ENCODE measurements around the gene TLE5. TPM values are rescaled to one million over a fixed set of nuclear protein-coding genes. Genes with fewer than 3 reads are reported as not detected.

The TLE5 gene
- total and polyA plus RNA-seq, 2 of the 4 experiments (the other 2 are of a cell fraction) = 119 to 407 TPM

DNA sequence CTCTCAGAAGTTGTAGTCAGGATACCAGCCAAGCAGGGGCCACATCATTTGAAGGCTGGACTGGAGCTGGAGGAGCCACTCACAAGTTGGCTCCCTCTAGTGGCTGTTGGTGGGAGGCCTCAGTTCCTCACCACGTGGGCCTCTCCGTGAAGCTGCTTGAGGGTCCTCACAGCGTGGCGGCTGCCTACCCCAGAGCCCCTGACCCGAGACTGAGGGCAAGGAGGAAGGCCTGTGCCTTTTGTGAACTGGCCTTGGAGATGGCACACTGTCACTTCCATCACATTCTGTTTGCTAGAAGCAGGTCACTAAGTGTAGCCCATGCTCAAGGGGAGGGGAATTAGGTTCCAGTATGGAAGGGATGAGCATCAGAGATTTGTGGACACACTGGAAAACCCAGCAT is 46.5 kb upstream of the TLE5 start:
- ChIA-PET POLR2A (ENCODE audit: unreplicated experiment) (interaction anchor here (1.0 kb wide), 1 partner anchor 12 kb away, joined by 4 read pairs; no protein-coding TSS in a partner anchor), CTCF (interaction anchor here (0.6 to 1.4 kb wide), 3 partner anchors 20 to 158 kb away, joined by 3 to 6 read pairs (median 3); no protein-coding TSS in a partner anchor)
- no peaks in the 10 kb centered on the region for H3K9me3 ChIP-seq (ENCODE audit: control insufficient read depth, insufficient read depth, low read length)
- no peak overlapping the region for H3K18ac ChIP-seq (ENCODE audit: low read depth, low read length)
- H3K27ac ChIP-seq (ENCODE audit: insufficient read depth, low read length) = no peak overlapping the region
- peak overlapping the region; percentile 87 for H2AK9ac ChIP-seq (replicated peaks; ENCODE audit: low read depth, low read length, poor library complexity)
- dilution Hi-C loops (cut with HindIII; ENCODE audit: low sequenced_read_pairs, unreplicated experiment) = no loop called here
- no peak overlapping the region for H3K9ac ChIP-seq (ENCODE audit: low read depth, low read length)
- no peak overlapping the region for H4K91ac ChIP-seq (ENCODE audit: insufficient read depth, low read depth, low read length)
- H4K8ac ChIP-seq (ENCODE audit: low read depth in 2 of 2, low read length in 2 of 2) = no peak overlapping the region
- peak overlapping the region; percentile 67 for H2AFZ ChIP-seq (replicated peaks; ENCODE audit: low read length, poor library complexity)
- no peaks in the 10 kb centered on the region for H3K4me1 ChIP-seq (ENCODE audit: control insufficient read depth, insufficient read depth, low read length)
- no peak overlapping the region for H3K14ac ChIP-seq (replicated peaks; ENCODE audit: low read depth, low read length)
- H3K4me3 ChIP-seq (ENCODE audit: insufficient read depth, low read depth, low read length) = no peak overlapping the region
- intact Hi-C loops (cut with micrococcal nuclease) = no loop called here
- H2BK120ac ChIP-seq (ENCODE audit: low read depth, low read length) = no peak overlapping the region
- H3K79me1 ChIP-seq (ENCODE audit: low read depth in 1 of 2, low read length in 2 of 2) = peaks cover 6 to 88% of the 10 kb centered on the region in 2 experiments
- in situ Hi-C loops (cut with MboI; ENCODE audit: low sequenced_read_pairs) = no loop called here
- no peak overlapping the region for H2BK15ac ChIP-seq (ENCODE audit: low read depth, low read length)
- WGBS, 2 experiments (ENCODE audit: extremely low coverage in 2 of 2, insufficient read length in 1 of 2) = 80% methylated on average over 1 of the region's 5 CpGs; no CpG with 5 or more reads in 1 of the 2 experiments
- H3K4ac ChIP-seq (ENCODE audit: low read depth, low read length) = no peak overlapping the region
- no peak overlapping the region for H2BK20ac ChIP-seq (ENCODE audit: low read depth, low read length)
- peaks cover 87% of the 10 kb centered on the region for H4K20me1 ChIP-seq (ENCODE audit: insufficient read depth, low read length)
- no peak overlapping the region for H3K4me2 ChIP-seq (ENCODE audit: low read depth, low read length)
- H3K36me3 ChIP-seq (ENCODE audit: control insufficient read depth, insufficient read depth, low read length) = peaks cover 7% of the 10 kb centered on the region
- no peak overlapping the region for H2BK5ac ChIP-seq (ENCODE audit: low read depth, low read length, poor library complexity, severe bottlenecking)
- peaks cover 6% of the 10 kb centered on the region for H3K9me1 ChIP-seq (ENCODE audit: insufficient read depth, low read length)
- H3K56ac ChIP-seq (ENCODE audit: extremely low read depth, insufficient read depth, low read length) = no peak overlapping the region
- no peak overlapping the region for H3K23ac ChIP-seq (ENCODE audit: low read depth, low read length)
- no peak overlapping the region for H4K5ac ChIP-seq (ENCODE audit: low read depth, low read length)
- BruUV-seq (replicated peaks) = no TSS peak
- H2AK5ac ChIP-seq (ENCODE audit: low read depth, low read length) = peak overlapping the region; percentile 87
- peak; percentile 50 for DNase-seq
- peak; percentile 82 for ATAC-seq (ENCODE audit: low read depth)
- no peaks in the 10 kb centered on the region for H3K27me3 ChIP-seq (ENCODE audit: control insufficient read depth, insufficient read depth, low read length)
- TF ChIP-seq BHLHE40 (IDR thresholded peaks at IDR 0.05; ENCODE audit: low read depth, low read length) (no peak), MXI1 (IDR thresholded peaks at IDR 0.05; ENCODE audit: borderline replicate concordance, low read depth, low read length) (0 out of 2 replicates have a peak, but pooled peaks have one; percentile 43), RFX5 (IDR thresholded peaks at IDR 0.05; ENCODE audit: low read depth, low read length) (no peak), NFE2L2 (IDR thresholded peaks at IDR 0.05; ENCODE audit: low read depth, low read length) (no peak), RAD21 (IDR thresholded peaks at IDR 0.05; ENCODE audit: low read length) (peak; percentile 59), SMC3 (IDR thresholded peaks at IDR 0.05; ENCODE audit: low read depth, low read length) (peak; percentile 62), POLR2A (IDR thresholded peaks at IDR 0.05; ENCODE audit: low read depth, low read length) (no peak), FOS (IDR thresholded peaks at IDR 0.05; ENCODE audit: low read depth, low read length) (no peak), CEBPB (IDR thresholded peaks at IDR 0.05; ENCODE audit: low read depth, low read length) (no peak), MAFK (IDR thresholded peaks at IDR 0.05; ENCODE audit: low read depth, low read length) (no peak), RCOR1 (IDR thresholded peaks at IDR 0.05; ENCODE audit: insufficient replicate concordance, low read length) (no peak), MAZ (IDR thresholded peaks at IDR 0.05; ENCODE audit: borderline replicate concordance, low read depth, low read length) (no peak), CHD1 (IDR thresholded peaks at IDR 0.05; ENCODE audit: low read depth, low read length) (no peak)
- TF ChIP-seq, protein P1, sequence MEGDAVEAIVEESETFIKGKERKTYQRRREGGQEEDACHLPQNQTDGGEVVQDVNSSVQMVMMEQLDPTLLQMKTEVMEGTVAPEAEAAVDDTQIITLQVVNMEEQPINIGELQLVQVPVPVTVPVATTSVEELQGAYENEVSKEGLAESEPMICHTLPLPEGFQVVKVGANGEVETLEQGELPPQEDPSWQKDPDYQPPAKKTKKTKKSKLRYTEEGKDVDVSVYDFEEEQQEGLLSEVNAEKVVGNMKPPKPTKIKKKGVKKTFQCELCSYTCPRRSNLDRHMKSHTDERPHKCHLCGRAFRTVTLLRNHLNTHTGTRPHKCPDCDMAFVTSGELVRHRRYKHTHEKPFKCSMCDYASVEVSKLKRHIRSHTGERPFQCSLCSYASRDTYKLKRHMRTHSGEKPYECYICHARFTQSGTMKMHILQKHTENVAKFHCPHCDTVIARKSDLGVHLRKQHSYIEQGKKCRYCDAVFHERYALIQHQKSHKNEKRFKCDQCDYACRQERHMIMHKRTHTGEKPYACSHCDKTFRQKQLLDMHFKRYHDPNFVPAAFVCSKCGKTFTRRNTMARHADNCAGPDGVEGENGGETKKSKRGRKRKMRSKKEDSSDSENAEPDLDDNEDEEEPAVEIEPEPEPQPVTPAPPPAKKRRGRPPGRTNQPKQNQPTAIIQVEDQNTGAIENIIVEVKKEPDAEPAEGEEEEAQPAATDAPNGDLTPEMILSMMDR (conservative IDR thresholded peaks at IDR 0.05; ENCODE audit: low read depth, low read length) = peak; percentile 72
- TF ChIP-seq, protein P2, sequence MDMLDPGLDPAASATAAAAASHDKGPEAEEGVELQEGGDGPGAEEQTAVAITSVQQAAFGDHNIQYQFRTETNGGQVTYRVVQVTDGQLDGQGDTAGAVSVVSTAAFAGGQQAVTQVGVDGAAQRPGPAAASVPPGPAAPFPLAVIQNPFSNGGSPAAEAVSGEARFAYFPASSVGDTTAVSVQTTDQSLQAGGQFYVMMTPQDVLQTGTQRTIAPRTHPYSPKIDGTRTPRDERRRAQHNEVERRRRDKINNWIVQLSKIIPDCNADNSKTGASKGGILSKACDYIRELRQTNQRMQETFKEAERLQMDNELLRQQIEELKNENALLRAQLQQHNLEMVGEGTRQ (IDR thresholded peaks at IDR 0.05; ENCODE audit: low read depth, low read length) = peak; percentile 74; the same call in 1 of the 2 replicates
- TF ChIP-seq, protein P3, sequence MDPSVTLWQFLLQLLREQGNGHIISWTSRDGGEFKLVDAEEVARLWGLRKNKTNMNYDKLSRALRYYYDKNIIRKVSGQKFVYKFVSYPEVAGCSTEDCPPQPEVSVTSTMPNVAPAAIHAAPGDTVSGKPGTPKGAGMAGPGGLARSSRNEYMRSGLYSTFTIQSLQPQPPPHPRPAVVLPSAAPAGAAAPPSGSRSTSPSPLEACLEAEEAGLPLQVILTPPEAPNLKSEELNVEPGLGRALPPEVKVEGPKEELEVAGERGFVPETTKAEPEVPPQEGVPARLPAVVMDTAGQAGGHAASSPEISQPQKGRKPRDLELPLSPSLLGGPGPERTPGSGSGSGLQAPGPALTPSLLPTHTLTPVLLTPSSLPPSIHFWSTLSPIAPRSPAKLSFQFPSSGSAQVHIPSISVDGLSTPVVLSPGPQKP (IDR thresholded peaks at IDR 0.05; ENCODE audit: borderline replicate concordance, low read depth, low read length) = no peak

All from IMR-90 (cell line).